IMR-90 (cell line): ENCODE measurements around the gene SLC6A6. TPM values are rescaled to one million over a fixed set of nuclear protein-coding genes. Genes with fewer than 3 reads are reported as not detected.

Source experiments
- ATAC-seq: fragments of 200-7000 bp; cut with Tn5 transposase; 2 replicates; pipeline ENCODE4 v1.9.1; 2020; ENCODE audit warnings: low read depth, mild to moderate bottlenecking, moderate library complexity
- BruUV-seq: library from RNA; stranded (reverse); fragments of 400-500 nt; replicated peaks from 2 replicates; lab custom pipeline; 2021; lab: Mats Ljungman, UMichigan
- CTCF ChIA-PET: fragments of 300-600 bp; formaldehyde crosslinking; extraction: SDS; loops from one replicate; lab custom pipeline; 2021; ENCODE audit warnings: antibody characterized with exemption; lab: Yijun Ruan, JAX
- POLR2A ChIA-PET: fragments of 300-600 bp; sonication (Branson Sonifier 250); formaldehyde crosslinking; loops from one replicate; lab custom pipeline; 2022; ENCODE audit warnings: antibody characterized with exemption; ENCODE audit not compliant: unreplicated experiment; lab: Charles Lee
- DNase-seq: peaks from one replicate; pipeline ENCODE4 v3.0.0; 2013
- H2AFZ ChIP-seq: replicated peaks from 2 replicates; pipeline ENCODE3; 2013; ENCODE audit warnings: low read length, mild to moderate bottlenecking; ENCODE audit not compliant: poor library complexity
- H2AK5ac ChIP-seq: 2 replicates; pipeline ENCODE4 v1.6.1; 2013; ENCODE audit warnings: low read depth, low read length, inconsistent platforms
- H2AK9ac ChIP-seq: replicated peaks from 2 replicates; pipeline ENCODE3; 2013; ENCODE audit warnings: mild to moderate bottlenecking, low read depth, low read length, moderate library complexity; ENCODE audit not compliant: poor library complexity
- H2BK120ac ChIP-seq: 2 replicates; pipeline ENCODE4 v1.6.1; 2013; ENCODE audit warnings: low read depth, low read length, inconsistent platforms
- H2BK15ac ChIP-seq: 3 replicates; pipeline ENCODE4 v1.6.1; 2013; ENCODE audit warnings: low read depth, low read length, inconsistent platforms
- H2BK20ac ChIP-seq: 2 replicates; pipeline ENCODE4 v1.6.1; 2013; ENCODE audit warnings: low read depth, mild to moderate bottlenecking, inconsistent platforms, low read length, moderate library complexity
- H2BK5ac ChIP-seq: 2 replicates; pipeline ENCODE4 v1.6.1; 2013; ENCODE audit warnings: mild to moderate bottlenecking, low read depth, low read length, inconsistent platforms; ENCODE audit not compliant: poor library complexity, severe bottlenecking
- H3K14ac ChIP-seq: replicated peaks from 2 replicates; pipeline ENCODE4 v1.6.1; 2013; ENCODE audit warnings: low read depth, low read length, inconsistent platforms
- H3K18ac ChIP-seq: 2 replicates; pipeline ENCODE4 v1.6.1; 2013; ENCODE audit warnings: low read depth, low read length, control low read depth
- H3K23ac ChIP-seq: 2 replicates; pipeline ENCODE4 v1.6.1; 2013; ENCODE audit warnings: low read depth, low read length, inconsistent platforms
- H3K27ac ChIP-seq: 2 replicates; pipeline ENCODE4 v1.5.1; 2013; ENCODE audit warnings: mild to moderate bottlenecking, control low read depth, low read length; ENCODE audit not compliant: insufficient read depth
- H3K27me3 ChIP-seq: 2 replicates; pipeline ENCODE4 v1.6.1; 2013; ENCODE audit warnings: low read length; ENCODE audit not compliant: control insufficient read depth, insufficient read depth
- H3K36me3 ChIP-seq: 2 replicates; pipeline ENCODE4 v1.6.1; 2013; ENCODE audit warnings: low read length, mixed read lengths; ENCODE audit not compliant: control insufficient read depth, insufficient read depth
- H3K4ac ChIP-seq: 2 replicates; pipeline ENCODE4 v1.6.1; 2013; ENCODE audit warnings: low read depth, low read length, inconsistent platforms
- H3K4me1 ChIP-seq: 2 replicates; pipeline ENCODE4 v1.6.1; 2013; ENCODE audit warnings: low read length, mixed read lengths; ENCODE audit not compliant: control insufficient read depth, insufficient read depth
- H3K4me2 ChIP-seq: 2 replicates; pipeline ENCODE4 v1.6.1; 2013; ENCODE audit warnings: low read depth, mild to moderate bottlenecking, control low read depth, low read length, moderate library complexity
- H3K4me3 ChIP-seq: 2 replicates; pipeline ENCODE4 v1.5.1; 2013; ENCODE audit warnings: low read depth, mild to moderate bottlenecking, control low read depth, low read length, moderate library complexity; ENCODE audit not compliant: insufficient read depth
- H3K56ac ChIP-seq: 2 replicates; pipeline ENCODE4 v1.6.1; 2013; ENCODE audit warnings: low read length, inconsistent platforms; ENCODE audit not compliant: insufficient read depth; ENCODE audit errors: extremely low read depth
- H3K79me1 ChIP-seq, 2 experiments: 2 replicates each; pipeline ENCODE4 v1.6.1; 2013; ENCODE audit warnings: low read length in 2 of 2, inconsistent platforms in 1 of 2, low read depth in 1 of 2
- H3K9ac ChIP-seq: 2 replicates; pipeline ENCODE4 v1.6.1; 2013; ENCODE audit warnings: low read depth, low read length, control low read depth
- H3K9me1 ChIP-seq: 2 replicates; pipeline ENCODE4 v1.6.1; 2013; ENCODE audit warnings: low read length, inconsistent platforms; ENCODE audit not compliant: insufficient read depth
- H3K9me3 ChIP-seq: 2 replicates; pipeline ENCODE4 v1.6.1; 2013; ENCODE audit warnings: low read length; ENCODE audit not compliant: control insufficient read depth, insufficient read depth
- H4K20me1 ChIP-seq: 2 replicates; pipeline ENCODE4 v1.6.1; 2013; ENCODE audit warnings: low read length, inconsistent platforms; ENCODE audit not compliant: insufficient read depth
- H4K5ac ChIP-seq: 2 replicates; pipeline ENCODE4 v1.6.1; 2013; ENCODE audit warnings: mild to moderate bottlenecking, low read depth, low read length, control low read depth
- H4K8ac ChIP-seq, 2 experiments: 2 replicates each; pipeline ENCODE4 v1.6.1; 2013; ENCODE audit warnings: low read depth in 2 of 2, low read length in 2 of 2, control low read depth in 1 of 2, inconsistent platforms in 1 of 2
- H4K91ac ChIP-seq: 2 replicates; pipeline ENCODE4 v1.6.1; 2013; ENCODE audit warnings: low read depth, low read length, inconsistent platforms; ENCODE audit not compliant: insufficient read depth
- CEBPB ChIP-seq: IDR thresholded peaks from 2 replicates; pipeline ENCODE4 v1.6.1; 2012; ENCODE audit warnings: low read depth, low read length, improper control_type of control experiment
- CHD1 ChIP-seq: IDR thresholded peaks from 2 replicates; pipeline ENCODE4 v1.6.1; 2012; ENCODE audit warnings: low read depth, low read length, improper control_type of control experiment
- ELK1 ChIP-seq: fragments of 150-350 bp; IDR thresholded peaks from 2 replicates; pipeline ENCODE4 v1.6.1; 2016; ENCODE audit warnings: low read depth, mild to moderate bottlenecking, low read length, moderate library complexity, borderline replicate concordance
- MAFK ChIP-seq: IDR thresholded peaks from 2 replicates; pipeline ENCODE4 v1.6.1; 2012; ENCODE audit warnings: low read depth, low read length, improper control_type of control experiment
- MAZ ChIP-seq: IDR thresholded peaks from 2 replicates; pipeline ENCODE4 v1.6.1; 2012; ENCODE audit warnings: low read depth, mild to moderate bottlenecking, low read length, improper control_type of control experiment, moderate library complexity, borderline replicate concordance
- MXI1 ChIP-seq: IDR thresholded peaks from 2 replicates; pipeline ENCODE4 v1.6.1; 2012; ENCODE audit warnings: low read depth, mild to moderate bottlenecking, low read length, moderate library complexity, borderline replicate concordance
- RCOR1 ChIP-seq: IDR thresholded peaks from 2 replicates; pipeline ENCODE4 v1.6.1; 2012; ENCODE audit warnings: mild to moderate bottlenecking, low read length, improper control_type of control experiment; ENCODE audit not compliant: insufficient replicate concordance
- WGBS, 2 experiments: methylation state at CpG; one replicate each; pipeline versions ENCODE4 v1.1.5 to v1.1.7; 2013; ENCODE audit warnings: missing lambda C conversion rate in 2 of 2; ENCODE audit not compliant: insufficient read length in 1 of 2; ENCODE audit errors: extremely low coverage in 2 of 2; 5-methylcytosine and 5-hydroxymethylcytosine counted together
- dilution Hi-C: fragments of 300-500 bp; cut with HindIII; formaldehyde crosslinking; loops from one replicate; pipeline ENCODE4 v1.14.3; 2018; ENCODE audit warnings: low sequenced_read_pairs; ENCODE audit not compliant: unreplicated experiment
- in situ Hi-C: fragments of 300-500 bp; cut with MboI; formaldehyde crosslinking; loops from 3 replicates; pipeline ENCODE4 v1.14.3; 2019; ENCODE audit warnings: low sequenced_read_pairs, inconsistent platforms, mixed read lengths
- intact Hi-C: fragments of 100-400 bp; cut with micrococcal nuclease; formaldehyde crosslinking; loops from 2 replicates; pipeline ENCODE4 v1.10.0; 2022
- polyA plus RNA-seq, 3 experiments: library from polyadenylated mRNA; depleted of rRNA; stranded (reverse); fragments of >200 nt; gene quantifications; 2 replicates each; pipeline ENCODE4 v1.2.3, GENCODE V29; 2012; ENCODE audit warnings: low replicate concordance in 1 of 3
- total RNA-seq: library from RNA; depleted of rRNA; stranded (reverse); fragments of >200 nt; gene quantifications from 2 replicates; pipeline ENCODE4 v1.2.3, GENCODE V29; 2012

Gene SLC6A6
- total and polyA plus RNA-seq, 2 of the 4 experiments (the other 2 are of a cell fraction): 29.9 to 39.4 TPM

GRCh38 chr3:14406766-14407165, 4.4 kb downstream of the SLC6A6 start:
- Histone ChIP-seq H3K79me1 (peaks cover 41 to 68% of the 10 kb centered on the region in 2 experiments), H2BK5ac (no peak overlapping the region), H3K4me3 (no peak overlapping the region), H3K9me3 (no peaks in the 10 kb centered on the region), H3K23ac (peak overlapping the region; percentile 36; the same call in 1 of the 2 replicates), H4K20me1 (peaks cover 35% of the 10 kb centered on the region), H3K14ac (no peak overlapping the region), H2BK20ac (no peak overlapping the region), H3K9me1 (peaks cover 44% of the 10 kb centered on the region), H4K8ac (no peak overlapping the region; a peak in 1 of 4 replicates), H3K36me3 (peaks cover 13% of the 10 kb centered on the region), H3K56ac (no peak overlapping the region), H2BK15ac (no peak overlapping the region), H3K4ac (no peak overlapping the region), H2AFZ (no peak overlapping the region), H3K9ac (no peak overlapping the region), H3K4me2 (no peak overlapping the region), H4K91ac (no peak overlapping the region; the same call in 1 of the 2 replicates), H2AK5ac (0 out of 2 replicates have a peak overlapping the region, but pooled peaks have one; percentile 5), H2AK9ac (no peak overlapping the region), H3K18ac (no peak overlapping the region), H4K5ac (no peak overlapping the region), H2BK120ac (no peak overlapping the region), H3K27ac (no peak overlapping the region), H3K4me1 (peaks cover 33% of the 10 kb centered on the region), H3K27me3 (no peaks in the 10 kb centered on the region)
- intact Hi-C loops (no loop called here), dilution Hi-C loops (no loop called here), in situ Hi-C loops (loop anchor here (5.0 kb wide), 1 partner anchor 56 kb away; no protein-coding TSS in a partner anchor)
- ChIA-PET CTCF (no interaction called here), POLR2A (interaction anchor here (0.6 kb wide), 1 partner anchor 61 kb away, joined by 3 read pairs; no protein-coding TSS in a partner anchor)
- TF ChIP-seq MXI1 (no peak), CEBPB (no peak), ELK1 (no peak), CHD1 (no peak), MAFK (no peak), MAZ (no peak), RCOR1 (no peak)
- no TSS peak for BruUV-seq
- WGBS, 2 experiments: no CpG with 5 or more reads among the region's 3 CpGs
- DNase-seq (no peak), ATAC-seq (no peak)
